HepG2 (cell line): ENCODE measurements around the gene DRD5. TPM values are rescaled to one million over a fixed set of nuclear protein-coding genes. Genes with fewer than 3 reads are reported as not detected.
"Not testable (repeated sequence)": the region's sequence is repeated elsewhere in the genome, so short reads cannot be mapped to it uniquely, and the experiment has no call there.

ENCODE experiments used
- ATAC-seq: fragments of 200-7000 bp; cut with Tn5 transposase; 3 replicates; pipeline ENCODE4 v1.9.1; 2020; ENCODE audit warnings: mild to moderate bottlenecking, moderate library complexity
- BruUV-seq: library from RNA; stranded (reverse); fragments of 400-500 nt; replicated peaks from 2 replicates; lab custom pipeline; 2021; lab: Mats Ljungman, UMichigan
- CTCF ChIA-PET: fragments of 300-600 bp; formaldehyde crosslinking; extraction: SDS; loops from one replicate; lab custom pipeline; 2021; ENCODE audit warnings: low total read pairs, inconsistent platforms, low intra/inter-chr PET ratio; lab: Yijun Ruan, JAX
- POLR2A ChIA-PET: fragments of 350-600 bp; sonication (Branson Sonifier 250); formaldehyde crosslinking; loops from one replicate; lab custom pipeline; 2020; ENCODE audit warnings: antibody characterized with exemption, inconsistent platforms; lab: Yijun Ruan, JAX
- DNase-seq: peaks from one replicate; pipeline ENCODE4 v3.0.0-alpha.2; 2015; ENCODE audit warnings: low spot score
- FAIRE-seq: peaks from 3 replicates; lab custom pipeline; 2011; peaks lifted over from hg19 to GRCh38; lab: Jason Lieb, UNC
- H2AFZ ChIP-seq: one replicate; pipeline ENCODE4 v1.6.1; 2011; ENCODE audit warnings: low read length, inconsistent platforms
- H3K27ac ChIP-seq: fragments of 300-600 bp; 3 replicates; pipeline ENCODE4 v1.8.0; 2011; ENCODE audit warnings: mixed run types, mild to moderate bottlenecking, mixed read lengths, low read length, inconsistent platforms; ENCODE audit not compliant: insufficient read depth; ENCODE audit errors: extremely low read length
- H3K27me3 ChIP-seq, 2 experiments: fragments of 200-600 bp in 1 of 2; 2 replicates in 1 of 2; 3 replicates in 1 of 2; pipeline versions ENCODE4 v1.6.0 to v1.8.0; 2011; ENCODE audit warnings: low read length in 2 of 2, mild to moderate bottlenecking in 2 of 2, moderate library complexity in 2 of 2, inconsistent platforms in 1 of 2; ENCODE audit not compliant: insufficient read depth in 2 of 2, control insufficient read depth in 1 of 2
- H3K36me3 ChIP-seq, 2 experiments: fragments of 200-600 bp in 1 of 2; replicated peaks in 1 of 2; 2 replicates in 1 of 2; 3 replicates in 1 of 2; pipeline versions ENCODE4 v1.5.1 to v1.8.0; 2011; ENCODE audit warnings: low read length in 2 of 2, inconsistent platforms in 1 of 2; ENCODE audit not compliant: insufficient read depth in 2 of 2, control insufficient read depth in 1 of 2
- H3K4me1 ChIP-seq: 2 replicates; pipeline ENCODE4 v1.5.1; 2012; ENCODE audit warnings: low read length, inconsistent platforms; ENCODE audit not compliant: insufficient read depth
- H3K4me2 ChIP-seq: 2 replicates; pipeline ENCODE4 v1.6.0; 2011; ENCODE audit warnings: low read depth, low read length, inconsistent platforms
- H3K4me3 ChIP-seq, 3 experiments: fragments of 200-600 bp in 1 of 3; sonication (generic), shearing (Covaris generic) in 1 of 3; replicated peaks in 1 of 3; 2 replicates each; pipeline ENCODE4 v1.5.1; 2011 to 2016; ENCODE audit warnings: low read length in 3 of 3, inconsistent platforms in 2 of 3, low read depth in 2 of 3, mild to moderate bottlenecking in 2 of 3, control low read depth in 1 of 3, mixed read lengths in 1 of 3; ENCODE audit not compliant: insufficient read depth in 1 of 3
- H3K79me2 ChIP-seq: one replicate; pipeline ENCODE4 v1.6.1; 2011; ENCODE audit warnings: low read length, inconsistent platforms; ENCODE audit not compliant: insufficient read depth
- H3K9ac ChIP-seq: 2 replicates; pipeline ENCODE4 v1.6.0; 2011; ENCODE audit warnings: mild to moderate bottlenecking, low read depth, low read length, inconsistent platforms; ENCODE audit not compliant: insufficient read depth
- H3K9me3 ChIP-seq: 2 replicates; pipeline ENCODE4 v1.5.1; 2012; ENCODE audit warnings: mild to moderate bottlenecking, low read length
- H4K20me1 ChIP-seq: 2 replicates; pipeline ENCODE4 v1.6.0; 2011; ENCODE audit warnings: inconsistent platforms, mild to moderate bottlenecking, low read length, moderate library complexity; ENCODE audit not compliant: insufficient read depth
- IKZF4 ChIP-seq: sonication (generic); formaldehyde crosslinking; IDR thresholded peaks from 2 replicates; pipeline ENCODE4 v1.5.1; 2020; ENCODE audit warnings: borderline replicate concordance, mild to moderate bottlenecking, low read depth, missing genetic modification reagents; ENCODE audit errors: not compliant biosample characterization
- ZGPAT ChIP-seq: IDR thresholded peaks from 2 replicates; pipeline ENCODE4 v1.6.1; 2016; ENCODE audit warnings: mild to moderate bottlenecking
- WGBS: methylation state at CpG from one replicate; pipeline ENCODE4 v1.1.6; 2017; ENCODE audit warnings: low lambda C conversion rate; 5-methylcytosine and 5-hydroxymethylcytosine counted together
- in situ Hi-C: cut with HindIII; loops from 2 replicates; pipeline ENCODE4 v1.10.0; 2017; ENCODE audit warnings: low pct_unique_long_range_greater_than_20kb; ENCODE audit not compliant: extremely low pct_ligation_motif_present
- intact Hi-C: fragments of 100-400 bp; cut with micrococcal nuclease; formaldehyde crosslinking; loops from one replicate; pipeline ENCODE4 v1.10.0; 2022; ENCODE audit not compliant: unreplicated experiment
- polyA plus RNA-seq, 8 experiments: library from polyadenylated mRNA; depleted of rRNA in 3 of 8; stranded (reverse) in 7 of 8; unstranded in 1 of 8; fragments of >200 nt; fragmentation: Illumina TruSeq in 4 of 8; extraction: Trizol in 4 of 8; gene quantifications; 2 replicates each; pipeline versions ENCODE4 v1.2.1 to v1.2.3, GENCODE V29; 2011 to 2016; ENCODE audit warnings: low read depth in 4 of 8, missing spikeins in 1 of 8, mixed read lengths in 1 of 8; ENCODE audit not compliant: insufficient read depth in 1 of 8
- total RNA-seq, 5 experiments: library from RNA; depleted of rRNA; stranded (reverse); fragments of >200 nt; fragmentation: Illumina TruSeq; extraction: Trizol; gene quantifications; 2 replicates each; pipeline ENCODE4 v1.2.3, GENCODE V29; 2016; ENCODE audit warnings: low read depth in 1 of 5

DRD5 gene
- total and polyA plus RNA-seq, 2 of the 13 experiments (the other 11 are each of a cell fraction or from before 2014, with no cell fraction given) = not detected

DNA sequence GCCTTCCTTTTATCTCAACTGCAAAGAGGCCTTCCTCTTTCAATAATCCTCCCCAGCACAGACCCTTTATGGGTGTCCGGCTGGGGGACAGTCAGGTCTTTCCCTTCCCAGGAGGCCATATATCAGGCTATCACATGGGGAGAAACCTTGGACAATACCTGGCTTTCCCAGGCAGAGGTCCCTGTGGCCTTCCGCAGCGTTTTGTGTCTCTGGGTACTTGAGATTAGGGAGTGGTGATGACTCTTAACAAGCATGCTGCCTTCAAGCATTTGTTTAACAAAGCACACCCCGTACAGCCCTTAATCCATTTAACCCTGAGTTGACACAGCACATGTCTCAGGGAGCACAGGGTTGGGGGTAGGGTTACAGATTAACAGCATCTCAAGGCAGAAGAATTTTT is 49.2 kb upstream of the DRD5 start:
- POLR2A ChIA-PET, FAIRE-seq, H3K27me3 ChIP-seq, in situ Hi-C loops, H3K27ac ChIP-seq, DNase-seq, ATAC-seq, H3K4me3 ChIP-seq, H4K20me1 ChIP-seq, H3K4me1 ChIP-seq, CTCF ChIA-PET, H3K9me3 ChIP-seq, H3K79me2 ChIP-seq, H2AFZ ChIP-seq, intact Hi-C loops, H3K36me3 ChIP-seq, BruUV-seq, H3K9ac ChIP-seq, H3K4me2 ChIP-seq: not testable (repeated sequence)
- 0% methylated on average over 2 of the region's 4 CpGs for WGBS

DNA sequence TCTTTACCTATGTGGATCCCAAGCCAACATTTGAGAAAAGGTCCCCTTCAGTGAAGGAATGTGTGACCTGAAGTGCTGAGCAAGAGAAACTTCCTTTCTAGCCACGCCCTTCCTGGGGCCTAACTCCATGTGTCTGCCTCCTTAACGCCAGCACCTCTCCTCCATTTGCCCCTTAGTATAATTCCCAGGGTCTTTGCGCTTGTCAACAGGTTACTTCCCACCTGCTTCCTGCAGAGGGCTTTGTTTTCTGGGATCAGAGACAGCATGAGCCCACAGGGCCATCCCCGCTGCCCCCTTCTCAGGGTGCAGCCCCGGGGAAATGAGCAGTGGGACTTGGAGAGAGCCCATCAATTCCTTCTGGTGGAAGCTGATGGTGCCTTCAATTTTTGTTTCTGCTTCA is 45.9 kb upstream of the DRD5 start:
- BruUV-seq = no TSS peak
- Histone ChIP-seq H4K20me1 (no peaks in the 10 kb centered on the region), H3K9ac (no peak overlapping the region), H3K79me2 (no peaks in the 10 kb centered on the region), H2AFZ (no peak overlapping the region)
- POLR2A ChIA-PET = no interaction called here
- WGBS = 25% methylated on average over 5 of the region's 5 CpGs
- in situ Hi-C loops = no loop called here
- no peak for TF ChIP-seq IKZF4 (CRISPR knock-in tag)
- no peak for TF ChIP-seq ZGPAT (CRISPR knock-in tag)
- TF ChIP-seq, all 625 proteins: peak for 0
- Histone ChIP-seq H3K27me3 (peaks cover 0 to 3% of the 10 kb centered on the region in 2 experiments; a peak in 1 of 5 replicates), H3K27ac (no peak overlapping the region), H3K4me3 (no peak overlapping the region), H3K9me3 (no peaks in the 10 kb centered on the region), H3K4me2 (no peak overlapping the region), H3K4me1 (no peaks in the 10 kb centered on the region), H3K36me3 (no peaks in the 10 kb centered on the region)
- FAIRE-seq = no peak
- intact Hi-C loops = no loop called here
- ATAC-seq = peak; percentile 47; the same call in 2 of the 3 replicates
- CTCF ChIA-PET = no interaction called here
- no peak for DNase-seq

DNA sequence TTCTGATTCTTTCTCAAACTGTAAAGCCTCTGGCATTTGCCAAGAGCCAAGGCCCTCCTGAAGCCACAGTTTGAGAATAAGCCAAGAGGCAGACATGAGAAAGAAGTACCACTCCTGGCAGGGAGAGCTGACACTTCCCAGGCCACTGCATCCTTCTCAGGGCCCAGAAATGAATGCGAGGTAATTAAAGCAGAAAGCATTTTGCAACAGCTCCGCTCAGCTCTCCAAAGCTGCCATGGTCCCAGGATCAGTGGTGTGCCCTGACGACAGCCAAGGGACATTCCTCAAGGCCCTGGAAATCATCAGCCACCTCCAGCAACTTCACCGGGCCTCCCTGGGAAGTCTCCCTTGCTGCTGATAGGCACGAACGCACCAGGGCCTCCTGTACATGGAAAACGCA is 44.2 kb upstream of the DRD5 start:
- 9% methylated on average over 5 of the region's 7 CpGs for WGBS
- H3K9me3 ChIP-seq, H3K27ac ChIP-seq, H3K9ac ChIP-seq, FAIRE-seq, DNase-seq, H3K4me1 ChIP-seq, H3K79me2 ChIP-seq, H3K4me3 ChIP-seq, H3K27me3 ChIP-seq, BruUV-seq, H2AFZ ChIP-seq, CTCF ChIA-PET, ATAC-seq, H4K20me1 ChIP-seq, intact Hi-C loops, POLR2A ChIA-PET, H3K4me2 ChIP-seq, H3K36me3 ChIP-seq, in situ Hi-C loops: not testable (repeated sequence)

DNA sequence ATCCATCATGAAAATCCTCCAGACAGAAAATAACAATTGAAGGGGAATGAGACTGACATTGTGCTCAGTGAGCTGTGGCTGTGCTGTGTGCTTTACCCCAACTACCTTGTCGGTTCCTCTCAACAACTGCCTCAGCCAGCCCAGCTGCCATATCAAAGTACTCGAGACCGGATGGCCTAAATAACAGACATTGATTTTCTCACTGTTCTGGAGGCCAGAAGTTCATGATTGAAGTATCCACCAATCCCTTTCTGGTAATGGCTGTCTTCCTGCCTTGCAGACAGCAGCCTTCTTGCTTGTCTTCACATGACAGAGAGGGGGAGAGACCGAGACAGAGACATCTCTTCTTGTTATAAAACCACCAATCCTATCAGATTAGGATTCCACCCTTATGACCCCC is 37.6 kb upstream of the DRD5 start:
- H3K27ac ChIP-seq, H3K4me3 ChIP-seq, intact Hi-C loops, in situ Hi-C loops, H3K27me3 ChIP-seq, H3K9ac ChIP-seq, H4K20me1 ChIP-seq, BruUV-seq, POLR2A ChIA-PET, H3K4me2 ChIP-seq, CTCF ChIA-PET, H2AFZ ChIP-seq, ATAC-seq, H3K36me3 ChIP-seq, H3K79me2 ChIP-seq, H3K4me1 ChIP-seq, FAIRE-seq, DNase-seq, H3K9me3 ChIP-seq: not testable (repeated sequence)
- 22% methylated on average over 2 of the region's 4 CpGs for WGBS
